T-helper 9 cell (primary cell): Measurements from ENCODE around the gene LNX2.

ENCODE experiments used
- DNase-seq: peaks from one replicate; pipeline ENCODE4 v3.0.0-alpha.2; 2020

Gene LNX2

DNA sequence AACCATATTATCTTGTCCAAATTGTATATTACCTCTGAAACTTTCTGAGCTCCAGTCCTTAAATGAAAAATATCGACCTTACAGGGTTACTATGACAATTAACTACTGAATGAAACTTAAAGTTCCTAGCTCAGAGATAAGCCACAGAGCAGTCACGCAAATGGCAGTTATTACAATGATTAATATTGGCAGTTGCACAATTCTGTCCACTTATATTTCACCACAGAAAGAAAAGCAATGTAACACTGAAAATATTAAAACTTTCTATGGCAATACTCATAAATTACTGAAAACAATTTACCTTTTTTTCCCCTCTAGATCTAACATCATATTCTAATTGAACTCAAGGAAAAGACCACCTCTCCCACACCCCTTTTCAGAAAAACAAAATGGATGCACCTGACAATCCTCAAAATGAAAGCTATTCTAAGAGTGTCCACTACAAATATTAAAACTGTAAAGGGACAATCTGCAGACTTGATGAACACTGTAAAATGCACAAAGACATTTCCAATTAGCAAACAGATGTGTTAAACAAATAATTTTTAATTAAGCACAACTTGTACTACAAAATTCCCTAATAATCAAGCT lies 14.6 kb downstream of the LNX2 start:
- no peak for DNase-seq

DNA sequence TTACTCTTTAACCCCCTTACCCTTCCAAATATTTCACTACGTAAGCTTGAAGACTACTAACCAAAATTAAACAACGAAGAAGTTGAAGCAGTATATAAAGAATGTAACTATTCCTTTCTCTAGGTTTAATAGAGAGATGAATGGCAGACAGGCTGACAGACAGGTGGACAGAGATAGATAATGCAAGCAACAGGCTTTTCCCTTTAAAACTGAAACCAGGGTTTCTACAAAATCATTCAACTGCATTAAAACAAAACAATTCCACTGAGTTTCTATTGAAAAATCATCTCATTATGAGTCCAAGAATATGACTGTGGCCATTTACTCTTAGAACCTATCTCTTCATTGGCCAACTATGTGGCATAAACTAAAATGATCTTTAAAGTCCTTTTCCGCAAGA lies 15.2 kb downstream of the LNX2 start:
- DNase-seq: no peak

DNA sequence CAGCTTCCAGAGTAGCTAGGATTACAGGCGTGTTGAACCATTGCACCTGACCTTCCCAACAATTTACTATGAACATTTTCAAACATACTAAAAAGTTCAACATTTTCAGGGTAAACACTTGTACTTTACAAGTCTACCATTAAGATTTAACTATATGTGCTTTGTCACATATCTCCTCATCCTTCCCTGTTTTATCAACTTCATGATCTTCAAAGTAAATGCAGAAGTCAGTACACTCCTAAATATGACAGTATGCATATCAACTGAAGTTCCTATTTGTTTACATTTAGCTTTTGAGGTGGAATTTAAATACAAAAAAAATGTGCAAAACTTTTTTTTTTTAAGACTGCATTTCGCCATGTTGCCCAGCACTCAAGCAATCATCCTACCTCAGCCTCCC lies 18.5 kb downstream of the LNX2 start:
- no peak for DNase-seq

DNA sequence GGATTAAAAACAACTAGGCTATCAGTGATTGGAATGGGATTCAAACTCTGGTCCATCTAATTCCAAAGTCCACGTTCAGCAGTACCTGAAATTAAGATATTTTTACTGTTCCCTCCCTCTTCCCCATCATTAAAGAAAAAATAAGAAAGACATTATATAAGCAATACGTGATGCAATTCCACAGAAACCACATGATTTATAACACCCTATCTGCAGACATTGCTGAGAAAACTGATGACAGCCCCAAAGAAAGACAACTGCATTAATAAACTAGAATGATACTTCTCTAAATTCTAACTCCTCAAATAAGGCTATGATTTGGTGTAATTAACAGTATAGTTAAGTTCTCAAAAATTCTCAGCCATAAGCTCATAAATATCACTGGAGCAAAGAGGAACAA lies 19.1 kb downstream of the LNX2 start:
- DNase-seq: no peak

DNA sequence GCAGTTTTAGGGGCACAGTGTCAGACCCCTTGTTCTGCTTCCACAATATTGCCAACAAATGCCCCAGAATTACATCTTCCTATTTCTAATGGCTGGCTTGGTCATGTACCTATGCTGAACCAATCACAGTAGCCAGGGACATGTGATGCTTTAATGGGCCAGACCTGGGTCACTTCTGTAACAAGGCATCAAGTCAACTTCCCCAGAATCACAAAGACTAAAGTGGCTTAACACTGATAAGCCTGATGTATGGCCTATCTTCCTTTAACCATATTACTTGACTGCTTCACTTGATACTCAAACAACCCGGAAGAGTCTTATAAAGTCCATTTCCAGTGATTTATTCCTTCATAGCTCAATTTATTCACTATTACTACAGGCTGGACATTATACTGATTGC lies 19.6 kb downstream of the LNX2 start:
- no peak for DNase-seq

DNA sequence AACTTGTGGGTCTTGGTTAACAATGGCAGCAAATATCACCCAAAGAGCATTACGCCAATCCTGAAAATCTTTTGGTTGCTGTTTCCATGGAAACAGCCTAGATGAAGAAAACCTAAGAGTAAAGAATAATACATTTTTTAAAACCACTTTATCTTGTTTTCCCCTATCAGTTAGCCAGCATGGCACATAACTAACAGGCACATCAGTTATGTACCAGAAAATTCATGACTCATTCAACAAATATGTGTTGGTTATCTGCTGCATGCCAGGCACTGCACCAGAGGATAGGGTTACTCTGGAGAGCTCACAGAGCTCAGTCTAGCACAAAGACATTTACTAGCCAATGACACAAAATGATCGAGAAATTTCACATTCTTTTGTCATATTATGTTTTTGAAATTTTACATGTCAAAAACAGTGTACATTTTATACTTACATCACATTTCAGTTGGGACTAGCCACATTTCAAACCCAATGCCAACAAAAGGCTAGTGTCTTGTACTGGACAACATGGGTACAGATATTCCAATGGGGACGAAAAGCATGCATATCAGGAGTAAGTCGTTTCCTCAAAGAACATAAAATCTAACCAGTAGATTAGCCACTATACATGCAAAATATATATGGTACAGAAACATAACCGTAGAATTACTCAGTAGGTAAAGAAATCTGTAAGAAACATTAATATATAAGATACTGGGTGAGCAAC lies 20.3 kb downstream of the LNX2 start:
- no peak for DNase-seq

DNA sequence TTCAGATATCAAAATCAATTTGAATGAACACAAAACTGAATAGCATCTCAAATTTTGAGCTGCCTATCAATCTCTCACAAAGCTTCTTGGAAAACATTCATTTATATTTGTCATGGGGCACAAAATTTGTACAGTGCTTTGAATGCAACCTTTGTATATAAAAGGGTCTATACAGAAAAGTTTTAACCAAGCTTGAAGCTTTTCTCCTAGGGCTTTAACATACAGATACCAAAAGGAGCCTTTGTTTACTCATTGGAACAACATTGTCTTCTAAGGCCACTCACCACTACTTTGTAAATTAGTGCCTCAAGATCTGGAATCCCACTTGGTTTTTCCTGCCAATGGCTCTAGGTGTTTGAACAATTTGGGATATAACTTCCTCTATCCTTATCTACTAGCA lies 21.2 kb downstream of the LNX2 start:
- no peak for DNase-seq

DNA sequence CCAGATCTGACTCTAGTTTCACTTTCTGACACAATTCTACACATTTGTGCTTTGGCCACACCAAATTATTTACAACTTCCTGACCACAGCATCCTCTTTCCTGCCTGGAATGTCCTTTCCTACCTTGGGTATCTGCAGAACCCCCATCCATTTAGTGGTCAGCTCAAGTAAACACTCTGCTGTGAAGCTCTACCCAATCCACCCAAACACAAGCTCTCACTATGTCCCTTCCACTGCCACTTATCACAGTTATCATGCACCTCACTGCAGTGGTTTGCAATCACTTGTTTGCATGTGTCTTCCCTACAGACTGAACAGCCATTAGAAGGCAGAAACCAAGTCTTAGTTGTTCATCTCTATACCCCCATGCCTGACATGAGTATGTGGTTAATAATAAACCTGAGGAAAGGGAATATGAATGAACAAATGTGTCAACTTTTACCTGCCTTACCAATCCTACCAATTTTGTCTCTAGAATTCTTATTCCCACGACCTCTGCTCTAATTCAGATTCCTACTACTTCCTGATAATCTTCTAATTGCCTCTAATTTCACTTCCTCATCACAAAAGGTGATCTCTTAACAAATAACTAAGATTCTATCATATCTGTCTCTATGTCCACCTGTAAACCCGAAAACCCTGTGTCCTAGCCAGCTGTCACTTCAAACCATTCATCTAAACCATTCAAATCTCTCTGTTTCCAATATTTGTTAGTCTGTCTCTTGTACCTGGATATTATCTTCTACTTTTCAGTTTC lies 25.1 kb downstream of the LNX2 start:
- DNase-seq: no peak

DNA sequence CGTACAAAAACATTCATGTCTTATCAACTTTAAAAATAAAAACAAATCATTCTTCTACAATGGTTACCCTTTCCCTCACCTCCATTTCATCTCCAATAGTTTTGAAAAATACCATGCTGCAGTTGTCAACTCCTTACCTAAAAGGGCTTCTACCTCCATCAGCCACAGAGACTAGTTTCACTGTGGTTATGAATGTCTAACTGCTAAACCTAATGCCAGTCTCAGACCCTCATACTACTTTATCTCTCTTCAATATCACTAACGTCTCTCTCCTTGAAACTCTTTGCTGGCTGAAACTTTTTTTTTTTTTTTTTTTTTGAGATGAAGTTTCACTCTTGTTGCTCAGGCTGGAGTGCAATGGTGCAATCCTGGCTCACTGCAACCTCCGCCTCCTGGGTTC lies 27.1 kb downstream of the LNX2 start:
- no peak for DNase-seq

DNA sequence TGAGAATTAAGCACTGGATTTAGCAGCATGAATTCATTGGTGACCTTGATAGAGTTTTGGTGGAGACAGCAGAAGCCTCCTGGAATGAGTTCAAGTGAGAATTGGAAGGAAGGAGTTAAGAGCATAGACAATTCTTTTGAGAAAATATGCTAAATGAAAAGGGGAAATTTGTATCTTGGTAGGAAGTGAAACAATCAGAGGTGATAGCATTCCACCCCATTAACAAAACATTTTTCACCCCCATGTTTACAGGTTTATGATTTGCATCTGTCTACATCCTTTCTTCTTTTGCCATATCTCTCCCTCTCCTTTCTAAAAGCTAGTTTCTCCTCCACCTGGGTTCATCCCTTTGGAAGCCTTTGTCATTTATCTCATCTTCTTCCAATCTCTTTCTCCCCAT lies 27.5 kb downstream of the LNX2 start:
- DNase-seq: no peak

DNA sequence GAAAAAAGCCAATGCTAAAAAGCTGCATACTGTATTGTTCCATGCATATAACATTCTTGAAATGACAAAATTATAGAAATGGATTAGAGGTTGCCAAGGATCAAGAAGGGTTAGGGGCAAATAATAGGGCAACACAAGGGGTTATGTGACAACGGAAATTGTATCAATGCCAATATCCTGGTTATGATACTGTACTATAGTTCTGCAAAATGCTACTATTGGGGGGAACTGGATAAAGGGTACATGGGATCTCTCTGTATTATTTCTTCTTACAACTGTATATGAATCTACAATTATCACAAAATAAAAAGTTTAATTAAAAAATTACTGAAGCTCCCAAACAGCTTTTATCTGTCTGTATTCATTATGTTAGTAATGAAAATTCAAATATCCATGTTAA lies 31.9 kb downstream of the LNX2 start:
- DNase-seq: no peak

DNA sequence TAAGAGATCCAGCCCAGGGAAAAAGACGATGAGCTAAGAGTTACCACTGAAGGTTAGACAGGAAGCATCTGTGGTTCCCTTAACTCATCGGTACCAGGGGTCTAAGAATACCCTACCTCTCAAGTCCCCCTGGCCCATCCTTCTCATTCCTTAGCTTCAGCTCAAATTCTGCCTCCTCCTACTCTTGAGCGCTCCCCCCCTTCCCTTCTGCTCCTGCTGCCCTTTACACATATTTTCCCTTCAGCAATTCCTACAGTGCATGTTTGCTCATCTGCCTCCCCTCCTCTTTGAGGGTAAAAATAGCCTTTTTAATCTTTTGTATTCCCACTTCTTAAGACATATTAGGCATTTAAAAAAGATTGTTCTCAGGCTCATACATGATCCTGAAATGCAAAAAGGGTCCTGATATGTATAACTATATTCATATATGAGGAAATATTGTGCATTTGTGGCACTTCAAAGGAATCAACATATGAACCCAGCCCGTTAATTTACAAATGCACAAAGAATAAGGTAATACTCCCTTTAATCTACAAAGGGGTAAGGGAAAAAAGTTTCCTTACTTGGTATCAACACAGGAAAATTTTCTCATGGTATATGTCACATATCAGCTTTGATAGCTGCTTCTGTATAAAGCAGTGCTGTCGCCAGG lies 33.1 kb downstream of the LNX2 start:
- no peak for DNase-seq

DNA sequence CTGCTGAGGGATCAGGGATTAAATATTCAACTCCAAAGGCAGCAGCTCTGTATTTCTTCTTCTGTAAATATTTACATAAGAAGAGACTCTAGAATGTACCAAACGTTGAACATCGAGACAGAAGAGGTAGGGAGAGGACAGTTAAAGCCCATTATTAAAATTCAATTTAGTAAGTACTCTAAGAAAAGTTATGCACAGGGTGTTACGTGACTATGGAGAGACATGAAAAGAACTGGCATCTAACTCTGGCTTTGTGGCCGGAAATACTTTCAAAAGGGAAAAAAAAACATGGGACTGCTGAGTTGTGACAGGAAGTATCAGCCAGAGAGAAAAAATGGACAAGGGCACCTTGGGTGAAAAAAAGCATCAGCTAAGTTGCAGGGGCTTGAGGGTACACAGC lies 36.7 kb downstream of the LNX2 start:
- DNase-seq: no peak

DNA sequence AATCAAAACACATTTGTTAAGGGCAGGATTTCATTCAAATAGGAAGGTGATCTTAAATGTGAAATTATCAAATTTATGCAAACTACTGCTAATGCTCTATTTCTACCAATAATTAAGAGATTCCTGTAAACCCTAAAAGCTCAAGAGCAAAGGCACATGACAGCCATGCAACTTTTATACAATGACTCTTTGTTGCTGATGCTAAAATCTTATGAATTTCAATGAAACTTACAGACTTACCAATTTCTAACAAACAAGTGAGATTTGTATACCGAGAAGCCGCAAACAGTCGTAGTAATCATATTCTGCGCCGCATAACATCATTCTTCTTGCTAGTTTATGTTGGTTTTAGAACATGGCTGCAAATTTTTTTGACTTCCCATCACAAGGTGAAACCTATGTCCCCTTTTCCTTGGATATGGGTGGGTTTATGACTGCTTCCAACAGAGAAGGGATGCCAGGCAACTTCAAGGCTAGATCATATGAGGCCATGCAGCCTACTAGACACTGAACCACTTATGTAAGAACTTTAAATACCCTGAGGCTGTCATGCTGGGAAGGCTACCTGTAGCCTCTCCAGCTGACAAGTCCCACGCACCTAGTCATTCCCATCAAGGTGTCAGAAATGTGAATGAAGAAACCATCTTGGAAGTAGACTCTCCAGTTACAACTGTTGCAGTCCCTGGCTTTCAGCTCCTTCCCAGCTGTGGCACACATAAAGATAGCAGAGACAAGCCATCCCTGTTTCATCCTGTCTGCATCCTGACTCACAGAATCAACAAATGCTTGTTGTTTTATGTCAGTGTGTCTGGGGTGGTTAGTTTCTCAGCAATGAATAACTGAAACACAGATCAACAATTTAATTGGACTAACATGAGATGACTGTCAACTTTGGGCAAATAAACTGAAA lies 42.0 kb downstream of the LNX2 start:
- no peak for DNase-seq

DNA sequence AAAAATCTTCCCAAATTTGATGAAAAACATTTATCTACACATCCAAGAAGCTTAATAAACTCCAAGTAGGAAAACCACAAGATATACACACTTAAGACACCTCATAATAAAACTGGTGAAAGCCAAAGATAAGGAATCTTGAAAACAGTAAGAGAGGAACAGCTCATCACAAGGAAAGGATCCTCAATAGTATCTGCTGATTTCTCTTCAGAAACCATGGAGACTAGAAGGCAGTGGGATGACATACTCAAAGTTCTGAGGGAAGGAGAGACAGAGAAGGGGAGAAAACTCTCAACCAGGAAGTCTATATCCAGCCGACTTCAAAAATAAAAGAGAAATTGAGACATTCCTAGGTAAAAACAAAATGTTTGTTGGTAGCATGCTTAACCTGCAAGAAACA lies 45.7 kb downstream of the LNX2 start:
- DNase-seq: no peak

DNA sequence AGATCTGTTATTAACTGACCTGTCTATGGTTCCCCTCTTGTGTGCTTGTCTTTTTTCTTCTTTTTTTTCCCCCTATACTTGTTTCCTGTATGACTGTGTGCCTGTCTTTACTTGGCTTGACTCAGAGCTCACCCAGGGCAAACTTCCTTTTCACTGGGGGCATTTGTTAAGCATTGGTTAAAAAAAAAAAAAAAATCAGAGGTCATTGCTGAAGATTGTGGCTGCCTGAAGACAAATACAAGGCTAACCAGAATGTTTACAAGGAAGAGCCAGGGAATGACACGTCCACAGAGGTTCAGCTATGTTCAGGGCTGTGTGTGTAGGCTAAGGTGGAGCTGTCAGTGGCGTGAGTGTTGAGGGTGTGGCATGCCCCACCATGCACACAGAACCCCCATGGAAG lies 47.1 kb downstream of the LNX2 start:
- DNase-seq: no peak

DNA sequence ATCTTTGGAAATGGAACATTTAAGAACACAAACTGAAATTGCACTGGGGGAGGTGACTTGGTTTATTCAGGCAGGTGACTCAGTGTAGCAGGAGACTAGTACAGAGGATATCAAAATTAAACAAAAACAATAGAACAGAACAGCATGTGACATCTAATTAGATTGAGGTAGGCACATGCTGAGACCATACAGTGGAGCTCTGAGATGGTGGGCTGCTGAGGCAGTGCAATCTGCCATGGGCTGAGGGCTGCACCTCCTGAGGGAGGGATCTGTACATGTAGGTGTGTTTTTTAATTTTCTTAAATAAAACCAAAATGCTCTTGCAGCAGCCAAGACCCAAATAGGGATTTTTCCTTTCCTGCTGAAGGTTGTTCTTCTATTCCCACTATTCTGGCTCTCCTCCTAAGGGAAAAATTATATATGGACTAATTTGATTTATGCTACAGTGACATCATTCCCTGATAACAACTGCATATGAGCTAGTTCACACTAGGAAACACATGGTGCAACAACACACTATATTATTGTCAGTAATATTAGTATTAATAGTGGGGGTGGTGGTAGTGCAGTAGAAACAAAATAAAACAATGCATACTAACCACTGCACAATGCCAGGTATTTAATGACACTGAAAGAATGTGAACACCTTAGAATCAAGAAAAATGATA lies 48.0 kb downstream of the LNX2 start:
- no peak for DNase-seq

DNA sequence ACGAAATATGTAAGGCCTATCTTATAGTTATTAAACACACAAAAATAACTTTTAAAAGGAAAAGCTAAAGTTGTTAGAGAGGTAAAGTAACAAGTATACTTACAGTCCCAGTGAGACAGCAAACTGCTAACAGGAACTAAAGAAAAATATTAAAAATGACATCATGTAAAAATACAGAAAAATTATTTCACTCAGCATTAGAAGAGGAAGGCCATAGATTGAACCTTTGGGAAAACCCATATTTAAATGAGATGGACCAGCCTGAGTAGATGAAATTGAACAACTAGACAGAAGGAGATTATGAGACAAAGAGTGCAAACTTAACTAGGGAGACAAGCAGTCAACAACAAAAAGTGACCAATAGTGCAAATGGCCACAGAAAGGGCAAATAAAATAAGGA lies 49.4 kb downstream of the LNX2 start:
- no peak for DNase-seq

DNA sequence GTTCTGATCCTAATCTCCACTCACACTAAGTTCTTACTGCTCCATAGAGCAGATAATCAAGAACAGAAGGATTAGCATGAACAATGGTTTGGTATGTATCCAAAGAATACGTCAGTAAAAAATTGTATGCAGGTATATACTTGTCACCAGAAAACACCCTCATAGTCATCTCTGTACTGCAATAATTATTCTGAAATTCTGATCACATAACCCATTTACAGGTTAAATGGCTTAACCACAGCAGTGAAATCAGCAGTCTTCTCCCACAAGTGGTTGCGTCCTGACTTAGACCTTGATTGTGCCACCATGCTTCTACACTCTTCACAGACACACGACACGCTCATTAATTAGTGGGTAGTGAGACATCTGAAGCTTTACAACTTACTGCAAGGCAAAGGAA lies 50.9 kb downstream of the LNX2 start:
- no peak for DNase-seq

DNA sequence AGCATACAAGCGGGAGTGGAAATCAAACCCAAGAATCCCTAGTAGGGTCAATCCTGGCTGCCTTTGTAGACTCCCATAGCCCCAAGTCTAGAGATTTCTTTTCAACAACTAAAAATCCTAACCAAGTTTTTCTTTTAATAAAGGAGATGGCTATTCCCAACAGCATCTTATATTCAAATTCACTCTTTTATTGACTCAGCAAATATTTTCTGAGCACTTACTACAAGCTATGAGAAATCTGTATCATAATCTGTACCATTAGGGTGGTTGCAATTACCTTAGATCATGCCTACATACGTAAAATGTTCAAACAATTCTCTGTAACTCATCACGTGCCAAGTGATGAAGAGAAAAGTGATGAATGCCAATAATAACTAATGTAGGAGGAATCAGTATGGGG lies 54.5 kb downstream of the LNX2 start:
- no peak for DNase-seq

DNA sequence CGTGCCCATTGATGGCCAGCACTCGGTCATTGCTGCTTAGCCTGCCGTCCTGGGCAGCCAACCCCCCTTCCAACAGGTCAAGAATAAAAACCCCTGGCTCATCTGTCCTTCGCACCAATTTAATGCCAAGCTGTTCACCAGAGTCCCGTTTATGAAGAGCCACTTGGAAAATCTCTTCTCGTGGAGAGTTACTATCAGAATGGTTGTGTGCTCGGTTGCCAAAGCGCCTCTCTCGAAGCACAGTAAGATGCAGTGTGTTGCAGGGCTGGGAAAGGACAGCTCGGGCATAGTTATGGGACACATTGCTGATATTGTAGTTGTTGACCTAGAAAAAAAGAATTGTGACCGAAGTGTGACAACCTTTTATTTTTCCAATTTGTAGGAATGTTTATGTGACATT lies 57.9 kb downstream of the LNX2 start:
- no peak for DNase-seq

DNA sequence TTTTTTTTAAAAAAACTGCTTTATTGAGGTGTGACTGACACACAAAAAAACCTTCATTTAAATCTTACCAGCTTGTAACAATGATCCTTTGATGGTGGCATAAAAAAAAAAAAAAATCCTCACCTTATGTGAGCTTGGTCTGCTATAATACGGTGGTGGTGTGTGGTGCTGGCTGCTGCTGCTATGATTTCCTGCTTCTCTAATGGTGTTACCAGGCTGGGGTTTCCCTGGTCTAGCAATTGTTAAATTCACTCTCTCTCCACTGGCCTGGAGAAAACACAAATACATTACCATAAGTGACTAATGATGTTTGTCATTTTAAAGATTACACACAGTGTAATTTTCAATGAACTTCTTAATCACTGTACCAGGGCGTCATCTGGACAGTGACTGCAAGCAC lies 60.6 kb downstream of the LNX2 start:
- DNase-seq: no peak
